ENCODE measurements around the gene OGN. TPM values are rescaled to one million over a fixed set of nuclear protein-coding genes. Genes with fewer than 3 reads are reported as not detected.

OGN gene
- total RNA-seq, 1 donor from 2014 or later: 15.1 TPM

DNA sequence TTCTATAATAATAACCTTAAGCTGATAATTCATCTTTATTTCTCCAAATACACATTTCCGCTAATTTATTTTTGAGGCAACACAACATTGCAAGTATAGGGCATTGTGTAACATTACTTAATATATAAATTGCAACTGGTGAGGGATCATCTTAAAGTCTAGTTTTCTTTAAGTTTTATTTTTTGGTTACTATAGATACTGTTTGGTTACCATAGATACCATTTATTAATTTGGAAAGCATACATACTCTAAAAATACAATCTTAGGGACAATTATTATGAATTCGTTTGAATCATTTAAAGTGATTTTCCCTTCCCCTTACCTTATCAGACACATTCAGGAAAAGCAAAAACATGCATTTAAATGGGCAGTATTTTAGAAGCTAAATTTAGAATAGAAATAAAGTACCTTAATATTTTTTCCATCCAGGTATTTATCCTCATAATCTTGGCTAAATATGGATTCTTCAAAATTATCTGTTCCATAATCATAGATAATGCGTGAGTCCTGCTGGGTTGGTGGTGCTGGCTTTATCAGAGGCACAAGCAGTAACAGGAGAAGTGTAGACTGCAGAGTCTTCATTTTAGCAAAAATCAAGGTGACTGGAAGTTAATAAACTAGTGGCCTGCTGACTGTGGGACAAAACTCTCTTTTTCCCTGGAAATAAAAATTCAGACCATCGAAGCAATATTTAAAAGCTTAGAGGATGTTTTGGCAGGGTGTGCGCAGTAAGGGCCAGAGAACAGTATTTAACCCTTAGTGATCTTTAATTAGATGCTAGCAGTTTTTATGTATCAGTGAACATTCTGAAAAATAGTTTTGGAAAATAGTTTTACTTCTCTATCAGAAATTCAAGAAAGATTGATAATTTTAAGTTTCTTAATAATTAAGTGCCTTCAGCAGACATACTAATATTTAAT, 1.3 kb downstream of the OGN start:
- no peak for DNase-seq

- no peak for DNase-seq
These were observed 2.0 kb downstream of the OGN start for GRCh38 chr9:92402360-92402759.

GRCh38 chr9:92397853-92398252, 6.5 kb downstream of the OGN start:
- no peak for DNase-seq

- DNase-seq: no peak
These were observed 8.8 kb downstream of the OGN start for GRCh38 chr9:92395617-92396016.

DNA sequence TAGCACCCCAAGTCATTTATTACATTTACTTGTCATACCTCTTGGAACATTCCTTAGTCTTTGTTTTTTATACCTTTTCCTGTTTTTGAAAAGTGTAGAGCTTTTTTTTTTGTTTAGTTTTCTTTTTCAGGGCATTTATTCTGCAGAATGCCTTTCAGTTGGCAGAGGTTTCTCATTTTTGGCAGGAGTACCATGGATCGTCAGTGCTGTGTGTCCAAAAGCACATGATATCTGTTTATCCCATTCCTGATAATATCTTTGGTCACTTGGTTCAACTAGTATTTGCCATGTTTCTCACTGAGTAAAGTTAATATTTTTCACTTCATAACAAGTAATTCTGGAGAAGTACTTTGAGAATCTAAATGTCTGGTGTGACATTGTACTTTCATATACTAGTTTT, 10.7 kb downstream of the OGN start:
- DNase-seq: no peak

DNA sequence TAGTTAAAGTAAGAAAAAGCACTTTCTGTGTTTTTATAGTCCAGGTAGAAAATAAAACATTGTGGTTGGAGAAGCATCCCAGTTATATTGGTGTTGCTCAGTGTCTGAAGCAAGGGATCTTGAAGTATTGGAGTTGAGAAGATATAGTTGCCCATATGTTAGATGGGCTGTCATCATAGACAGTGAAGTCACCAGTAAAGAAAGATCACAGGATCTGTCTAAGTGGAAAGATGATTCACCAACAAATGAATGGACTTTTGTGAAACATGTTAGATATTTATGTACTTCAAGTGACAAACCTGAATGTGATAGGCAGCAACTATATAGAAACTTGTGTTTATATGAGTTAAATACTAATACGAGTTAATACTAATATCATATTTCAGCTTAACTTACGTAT, 11.7 kb downstream of the OGN start:
- DNase-seq: no peak

DNA sequence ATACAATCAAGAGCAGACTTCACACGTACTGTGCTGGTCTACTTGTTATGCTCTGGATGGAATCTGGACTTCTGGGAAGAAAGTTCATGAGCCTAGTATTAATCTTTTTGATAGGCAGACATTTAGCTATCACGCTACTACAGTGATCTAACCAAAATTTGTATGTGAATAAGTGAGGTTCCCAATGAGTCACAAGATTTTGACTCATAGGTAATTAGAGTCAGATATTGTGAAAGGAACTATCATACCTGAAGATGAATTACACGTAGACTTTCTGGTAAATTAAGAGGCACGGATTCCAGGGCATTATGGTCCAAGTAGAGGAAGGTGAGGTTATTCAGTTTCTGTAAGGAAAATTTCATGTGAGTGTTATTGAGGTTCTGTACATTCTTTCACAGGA, 18.4 kb downstream of the OGN start:
- no peak for DNase-seq

GRCh38 chr9:92385477-92385876, 18.9 kb downstream of the OGN start:
- no peak for DNase-seq

- no peak for DNase-seq
These were observed 19.4 kb downstream of the OGN start for GRCh38 chr9:92385001-92385400.

- DNase-seq: no peak
These were observed 20.0 kb downstream of the OGN start for GRCh38 chr9:92384375-92384774.

DNA sequence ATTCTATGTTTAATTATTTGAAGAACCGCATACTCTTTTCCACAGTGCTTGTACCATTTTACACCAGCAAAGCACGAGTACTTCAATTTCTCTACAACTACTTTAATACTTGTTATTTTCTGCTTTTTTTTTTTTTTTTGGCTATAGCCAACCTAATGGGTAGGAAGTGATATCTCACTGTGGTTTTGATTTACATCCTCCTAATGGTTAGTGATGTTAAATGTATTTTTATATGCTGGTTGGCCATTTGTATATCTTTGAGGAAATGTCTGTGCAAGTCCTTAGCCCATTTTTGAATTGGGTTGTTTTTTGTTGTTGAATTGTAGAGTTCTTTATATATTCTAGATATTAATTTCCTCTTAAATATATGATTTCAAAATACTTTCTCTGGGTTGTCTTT, 22.6 kb downstream of the OGN start:
- no peak for DNase-seq

DNA sequence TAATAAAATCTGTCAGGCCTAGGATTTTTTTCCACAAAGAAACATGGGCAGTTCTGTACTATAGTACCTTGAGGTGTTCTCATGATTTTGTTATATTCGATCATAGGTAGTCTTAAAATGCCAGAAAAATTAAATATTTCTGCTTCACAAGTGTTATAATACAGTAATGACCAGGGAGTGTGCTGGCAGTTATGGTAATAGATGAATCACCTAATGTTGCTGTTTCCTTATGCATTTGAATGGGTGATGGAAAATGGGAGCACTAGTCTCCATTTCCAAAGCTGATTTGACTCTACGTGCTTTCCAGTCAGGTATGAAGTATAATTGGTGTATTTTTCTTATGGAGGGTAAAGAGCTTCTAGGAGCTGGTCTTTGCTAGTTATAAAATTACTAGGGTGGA, 23.8 kb downstream of the OGN start:
- DNase-seq: no peak

- DNase-seq: no peak
These were observed 25.4 kb downstream of the OGN start for GRCh38 chr9:92378865-92379560.

- DNase-seq: no peak
These were observed 26.5 kb downstream of the OGN start for GRCh38 chr9:92377876-92378275.

GRCh38 chr9:92373167-92373566, 31.2 kb downstream of the OGN start:
- DNase-seq: no peak

DNA sequence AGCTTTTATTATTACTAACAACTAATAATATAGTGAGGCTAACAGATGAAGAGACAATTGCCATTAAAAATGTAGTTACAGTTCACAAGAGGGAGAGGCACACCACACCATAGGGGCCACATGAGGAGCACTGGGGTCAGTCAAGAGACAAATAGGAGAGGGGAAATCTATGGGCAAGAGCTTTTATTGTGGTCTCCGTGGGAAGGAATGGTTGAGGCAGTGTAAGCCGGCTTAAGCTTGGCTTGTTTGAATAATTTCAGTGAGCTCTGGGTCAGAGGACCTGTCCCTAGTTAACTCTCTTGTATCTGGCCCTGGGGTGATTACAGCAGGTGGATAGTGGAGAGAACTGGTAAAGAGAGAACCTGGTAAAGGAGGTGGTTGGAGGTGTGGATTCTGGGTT, 35.3 kb downstream of the OGN start:
- DNase-seq: no peak

GRCh38 chr9:92360083-92360482, 44.3 kb downstream of the OGN start:
- no peak for DNase-seq

DNA sequence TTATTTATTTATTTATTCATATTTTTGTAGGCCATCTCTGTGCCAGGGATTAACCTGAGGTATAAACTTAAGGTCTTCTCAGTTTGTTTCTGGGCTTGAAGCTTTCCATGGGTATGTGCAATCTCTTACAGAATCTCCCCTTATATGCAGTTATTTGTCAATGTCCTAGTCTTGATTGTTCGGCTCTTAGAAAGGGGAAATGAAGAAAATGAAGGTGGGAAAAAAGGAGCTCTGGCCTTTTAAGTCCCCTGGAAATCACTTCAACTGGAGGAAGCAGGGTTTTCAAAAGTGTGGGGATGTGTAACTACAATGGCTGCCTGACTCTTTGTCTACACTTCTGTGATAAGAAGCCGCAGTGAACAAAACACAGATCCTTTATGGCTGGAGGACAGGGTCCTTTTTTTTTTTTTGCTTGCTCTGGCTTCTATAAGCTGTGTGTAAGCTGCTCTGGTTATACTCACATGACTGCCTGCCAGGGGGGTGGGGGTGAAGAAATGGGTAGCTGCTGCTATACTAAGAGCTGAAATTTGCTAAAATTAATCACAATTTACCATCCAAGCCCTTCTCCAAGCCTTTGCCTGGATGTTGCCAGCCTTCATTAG, 44.9 kb downstream of the OGN start:
- DNase-seq: no peak

- no peak for DNase-seq
These were observed 51.3 kb downstream of the OGN start for GRCh38 chr9:92353051-92353450.

GRCh38 chr9:92350740-92351133, 53.6 kb downstream of the OGN start:
- DNase-seq: no peak

GRCh38 chr9:92349771-92350739, 54.3 kb downstream of the OGN start:
- no peak for DNase-seq

GRCh38 chr9:92345582-92345981, 58.8 kb downstream of the OGN start:
- no peak for DNase-seq
